22Rv1 (cell line): ENCODE measurements around the gene SHROOM4.

Source experiments
- H3K27ac ChIP-seq: fragments of 450-650 bp; 2 replicates; pipeline ENCODE4 v1.5.1; 2017
- ZFX ChIP-seq: fragments of 450-650 bp; IDR thresholded peaks from 2 replicates; pipeline ENCODE4 v1.6.1; 2017; ENCODE audit warnings: antibody characterized with exemption, borderline replicate concordance
- TF ChIP-seq, protein P1 (sequence below): fragments of 450-650 bp; IDR thresholded peaks from 2 replicates; pipeline ENCODE4 v1.5.1; 2017; ENCODE audit warnings: mild to moderate bottlenecking

SHROOM4 gene

DNA sequence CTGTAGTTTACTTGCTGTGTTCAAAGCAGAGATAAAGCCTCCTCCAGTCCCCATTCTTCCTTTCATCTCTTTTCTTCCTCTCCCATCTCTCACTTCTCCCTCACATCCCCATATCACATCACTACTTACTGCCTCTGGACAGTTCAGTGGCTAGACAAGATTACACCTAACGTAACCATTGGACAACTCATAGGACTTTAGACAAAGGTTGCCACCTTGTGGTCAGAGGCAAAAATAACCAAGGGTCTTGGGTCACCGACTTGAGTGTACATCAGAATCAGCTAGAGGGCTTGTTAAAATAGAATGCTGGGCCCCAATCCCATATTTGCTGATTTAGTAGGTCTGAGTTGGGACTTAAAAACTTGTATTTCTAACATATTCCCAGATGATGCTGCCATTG is 234.0 kb downstream of the SHROOM4 start:
- no peak overlapping the region for H3K27ac ChIP-seq
- no peak for TF ChIP-seq ZFX
- TF ChIP-seq, protein P1, sequence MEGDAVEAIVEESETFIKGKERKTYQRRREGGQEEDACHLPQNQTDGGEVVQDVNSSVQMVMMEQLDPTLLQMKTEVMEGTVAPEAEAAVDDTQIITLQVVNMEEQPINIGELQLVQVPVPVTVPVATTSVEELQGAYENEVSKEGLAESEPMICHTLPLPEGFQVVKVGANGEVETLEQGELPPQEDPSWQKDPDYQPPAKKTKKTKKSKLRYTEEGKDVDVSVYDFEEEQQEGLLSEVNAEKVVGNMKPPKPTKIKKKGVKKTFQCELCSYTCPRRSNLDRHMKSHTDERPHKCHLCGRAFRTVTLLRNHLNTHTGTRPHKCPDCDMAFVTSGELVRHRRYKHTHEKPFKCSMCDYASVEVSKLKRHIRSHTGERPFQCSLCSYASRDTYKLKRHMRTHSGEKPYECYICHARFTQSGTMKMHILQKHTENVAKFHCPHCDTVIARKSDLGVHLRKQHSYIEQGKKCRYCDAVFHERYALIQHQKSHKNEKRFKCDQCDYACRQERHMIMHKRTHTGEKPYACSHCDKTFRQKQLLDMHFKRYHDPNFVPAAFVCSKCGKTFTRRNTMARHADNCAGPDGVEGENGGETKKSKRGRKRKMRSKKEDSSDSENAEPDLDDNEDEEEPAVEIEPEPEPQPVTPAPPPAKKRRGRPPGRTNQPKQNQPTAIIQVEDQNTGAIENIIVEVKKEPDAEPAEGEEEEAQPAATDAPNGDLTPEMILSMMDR, result peak; percentile 51

DNA sequence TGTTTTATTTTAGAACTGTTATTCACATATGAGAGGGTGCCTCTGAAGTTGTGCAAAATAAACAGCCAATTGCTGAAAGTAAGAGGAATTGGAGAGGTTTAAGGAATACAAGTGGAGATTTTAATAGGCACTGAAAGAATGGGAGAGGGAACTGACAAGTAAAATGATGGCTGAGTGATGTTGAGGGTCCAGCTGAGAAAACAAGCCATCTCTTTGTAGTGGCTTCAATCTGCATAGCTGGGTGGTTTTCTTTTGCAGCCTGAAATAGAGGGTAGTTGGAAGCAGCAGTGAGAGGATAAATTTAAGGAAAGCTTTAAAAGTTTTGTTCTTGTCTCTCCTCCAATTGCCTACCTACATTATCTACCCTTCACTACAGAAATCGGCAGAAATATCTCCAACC is 236.7 kb downstream of the SHROOM4 start:
- H3K27ac ChIP-seq, result no peak overlapping the region
- TF ChIP-seq ZFX, result no peak
- TF ChIP-seq, protein P1, result no peak

- TF ChIP-seq, protein P1, result no peak
- TF ChIP-seq ZFX, result no peak
These were observed 246.4 kb downstream of the SHROOM4 start for GRCh38 chrX:50567636-50568035.

GRCh38 chrX:50565718-50566117 is 248.3 kb downstream of the SHROOM4 start:
- TF ChIP-seq, protein P1, result no peak
- no peak for TF ChIP-seq ZFX

More at GRCh38 chrX:50567636-50568035, 246.4 kb downstream of the SHROOM4 start:
- H3K27ac ChIP-seq, result no peak overlapping the region

More at GRCh38 chrX:50565718-50566117, 248.3 kb downstream of the SHROOM4 start:
- no peak overlapping the region for H3K27ac ChIP-seq
